Naive thymus-derived CD8-positive, alpha-beta T cell (primary cell): Measurements from ENCODE around the gene OR11H7. TPM values are rescaled to one million over a fixed set of nuclear protein-coding genes. Genes with fewer than 3 reads are reported as not detected.

Source experiments
- polyA plus RNA-seq, 3 donors: library from polyadenylated mRNA; unstranded; fragments of 300-500 nt; fragmentation: Illumina TruSeq; gene quantifications; one replicate each; pipeline ENCODE4 v1.2.3, GENCODE V29; 2021
- total RNA-seq, 8 experiments: library from RNA in 2 of 8; stranded (reverse) in 2 of 8; gene quantifications; one replicate each; pipeline ENCODE4 v1.2.3 and lab custom pipeline; 2021 to 2026

OR11H7 gene
- total and polyA plus RNA-seq, 5 experiments from 2014 or later = not detected

Other genes starting within 250 kb of the OR11H7 start
- not detected for gene OR4Q2, start 226.8 kb upstream of the OR11H7 start, total RNA-seq
- gene OR4Q2, start 226.8 kb upstream of the OR11H7 start, polyA plus RNA-seq = not detected
- gene OR4K14, start 209.7 kb upstream of the OR11H7 start, total RNA-seq = not detected
- gene OR4K14, start 209.7 kb upstream of the OR11H7 start, polyA plus RNA-seq = not detected
- gene OR4K13, start 192.9 kb upstream of the OR11H7 start, total RNA-seq = not detected
- not detected for gene OR4K13, start 192.9 kb upstream of the OR11H7 start, polyA plus RNA-seq
- gene OR4L1, start 168.9 kb upstream of the OR11H7 start, total RNA-seq = not detected
- not detected for gene OR4L1, start 168.9 kb upstream of the OR11H7 start, polyA plus RNA-seq
- not detected for gene OR4K17, start 118.2 kb upstream of the OR11H7 start, total RNA-seq
- gene OR4K17, start 118.2 kb upstream of the OR11H7 start, polyA plus RNA-seq = not detected
- not detected for gene OR4N5, start 90.2 kb upstream of the OR11H7 start, total RNA-seq
- not detected for gene OR4N5, start 90.2 kb upstream of the OR11H7 start, polyA plus RNA-seq
- gene OR11G2, start 38.1 kb upstream of the OR11H7 start, total RNA-seq = not detected
- gene OR11G2, start 38.1 kb upstream of the OR11H7 start, polyA plus RNA-seq = not detected
- gene OR11H6, start 5.3 kb upstream of the OR11H7 start, total RNA-seq = not detected
- not detected for gene OR11H6, start 5.3 kb upstream of the OR11H7 start, polyA plus RNA-seq
- gene OR11H4, start 10.3 kb downstream of the OR11H7 start, total RNA-seq = not detected
- gene OR11H4, start 10.3 kb downstream of the OR11H7 start, polyA plus RNA-seq = not detected
- 10 to 100 TPM; 22.8 to 23.5 TPM for gene TTC5, start 77.0 kb downstream of the OR11H7 start, total RNA-seq
- gene TTC5, start 77.0 kb downstream of the OR11H7 start, polyA plus RNA-seq = 10 to 100 TPM; 16.1 to 22.3 (median 18.7) TPM
- 10 to 100 TPM; 26.6 to 28.4 TPM for gene CCNB1IP1, start 104.3 kb downstream of the OR11H7 start, total RNA-seq
- gene CCNB1IP1, start 104.3 kb downstream of the OR11H7 start, polyA plus RNA-seq = 10 to 100 TPM; 15.7 to 21.6 (median 18.5) TPM
- gene PARP2, start 114.7 kb downstream of the OR11H7 start, total RNA-seq = 10 to 100 TPM; 21.6 to 22.9 TPM
- gene PARP2, start 114.7 kb downstream of the OR11H7 start, polyA plus RNA-seq = 10 to 100 TPM in 1 of 3 donors, 1 to 10 TPM in 2; 8.8 to 13.6 (median 9.6) TPM
- gene TEP1, start 184.5 kb downstream of the OR11H7 start, total RNA-seq = 10 to 100 TPM; 60.6 to 70.4 TPM
- 1 to 10 TPM; 3.0 to 4.9 (median 4.5) TPM for gene TEP1, start 184.5 kb downstream of the OR11H7 start, polyA plus RNA-seq
- under 1 TPM; 0.52 to 0.57 TPM for gene KLHL33, start 207.2 kb downstream of the OR11H7 start, total RNA-seq
- under 1 TPM; 0.43 to 0.77 (median 0.43) TPM for gene KLHL33, start 207.2 kb downstream of the OR11H7 start, polyA plus RNA-seq
- 10 to 100 TPM; 82.5 to 89.2 TPM for gene OSGEP, start 225.8 kb downstream of the OR11H7 start, total RNA-seq
- 10 to 100 TPM; 38.8 to 43.3 (median 42.0) TPM for gene OSGEP, start 225.8 kb downstream of the OR11H7 start, polyA plus RNA-seq
- gene APEX1, start 226.2 kb downstream of the OR11H7 start, total RNA-seq = 100 to 1,000 TPM; 137 to 144 TPM
- 100 to 1,000 TPM; 125 to 176 (median 148) TPM for gene APEX1, start 226.2 kb downstream of the OR11H7 start, polyA plus RNA-seq
- gene PIP4P1, start 232.5 kb downstream of the OR11H7 start, total RNA-seq = 10 to 100 TPM; 74.2 to 76.1 TPM
- 10 to 100 TPM; 21.0 to 31.1 (median 21.3) TPM for gene PIP4P1, start 232.5 kb downstream of the OR11H7 start, polyA plus RNA-seq
- gene PNP, start 240.4 kb downstream of the OR11H7 start, total RNA-seq = 10 to 100 TPM; 64.6 to 65.7 TPM
- 10 to 100 TPM; 32.2 to 57.9 (median 40.6) TPM for gene PNP, start 240.4 kb downstream of the OR11H7 start, polyA plus RNA-seq